ENCODE measurements around the gene KCNA5.

KCNA5 gene

GRCh38 chr12:5027046-5027821 is 16.4 kb upstream of the KCNA5 start:
- no peak for DNase-seq (ENCODE audit: low spot score)

GRCh38 chr12:5030066-5030465 is 13.6 kb upstream of the KCNA5 start:
- no peak for DNase-seq (ENCODE audit: low spot score)

- no peak for DNase-seq (ENCODE audit: low spot score)
These were observed 12.4 kb upstream of the KCNA5 start for GRCh38 chr12:5031242-5031641.

- DNase-seq (ENCODE audit: low spot score), result no peak
These were observed 11.7 kb upstream of the KCNA5 start for GRCh38 chr12:5031958-5032357.

- DNase-seq (ENCODE audit: low spot score), result no peak
These were observed 10.9 kb upstream of the KCNA5 start for GRCh38 chr12:5032821-5033220.

- DNase-seq (ENCODE audit: low spot score), result no peak
These were observed 9.8 kb upstream of the KCNA5 start for GRCh38 chr12:5033883-5034282.

GRCh38 chr12:5034603-5035002 is 9.1 kb upstream of the KCNA5 start:
- peak; percentile 45 for DNase-seq (ENCODE audit: low spot score)

- no peak for DNase-seq (ENCODE audit: low spot score)
These were observed 8.1 kb upstream of the KCNA5 start for GRCh38 chr12:5035618-5036017.

- no peak for DNase-seq (ENCODE audit: low spot score)
These were observed 7.6 kb upstream of the KCNA5 start for GRCh38 chr12:5036031-5036430.

- no peak for DNase-seq (ENCODE audit: low spot score)
These were observed 5.8 kb upstream of the KCNA5 start for GRCh38 chr12:5037795-5038357.

- no peak for DNase-seq (ENCODE audit: low spot score)
These were observed 4.8 kb upstream of the KCNA5 start for GRCh38 chr12:5038781-5039311.

GRCh38 chr12:5039815-5040214 is 3.9 kb upstream of the KCNA5 start:
- DNase-seq (ENCODE audit: low spot score), result no peak

- no peak for DNase-seq (ENCODE audit: low spot score)
These were observed 3.3 kb upstream of the KCNA5 start for GRCh38 chr12:5040368-5040767.

GRCh38 chr12:5044420-5045295 is 979 bp downstream of the KCNA5 start:
- no peak for DNase-seq (ENCODE audit: low spot score)

- no peak for DNase-seq (ENCODE audit: low spot score)
These were observed 3.4 kb downstream of the KCNA5 start for GRCh38 chr12:5047094-5047493.

- DNase-seq (ENCODE audit: low spot score), result no peak
These were observed 4.0 kb downstream of the KCNA5 start for GRCh38 chr12:5047729-5048128.

GRCh38 chr12:5050542-5050941 is 6.9 kb downstream of the KCNA5 start:
- DNase-seq (ENCODE audit: low spot score), result no peak

- DNase-seq (ENCODE audit: low spot score), result no peak
These were observed 7.7 kb downstream of the KCNA5 start for GRCh38 chr12:5051334-5051733.

- no peak for DNase-seq (ENCODE audit: low spot score)
These were observed 8.2 kb downstream of the KCNA5 start for GRCh38 chr12:5051913-5052312.

- no peak for DNase-seq (ENCODE audit: low spot score)
These were observed 8.7 kb downstream of the KCNA5 start for GRCh38 chr12:5052348-5052747.

GRCh38 chr12:5059358-5059757 is 15.7 kb downstream of the KCNA5 start:
- DNase-seq (ENCODE audit: low spot score), result no peak

GRCh38 chr12:5060958-5061357 is 17.3 kb downstream of the KCNA5 start:
- DNase-seq (ENCODE audit: low spot score), result no peak

GRCh38 chr12:5063149-5063548 is 19.5 kb downstream of the KCNA5 start:
- DNase-seq (ENCODE audit: low spot score), result no peak
